AG10803 (cell line): ENCODE results near the gene GRIP1.

ENCODE experiments used
- DNase-seq: peaks from one replicate; pipeline ENCODE4 v3.0.0; 2010; ENCODE audit warnings: low read depth
- H3K4me3 ChIP-seq: 2 replicates; pipeline ENCODE4 v1.5.1; 2011; ENCODE audit warnings: mild to moderate bottlenecking, low read length, control low read depth
- TF ChIP-seq, protein P1 (sequence below): conservative IDR thresholded peaks from 2 replicates; pipeline ENCODE4 v1.5.1; 2011; ENCODE audit warnings: mild to moderate bottlenecking, low read length, control low read depth, inconsistent platforms

Gene GRIP1

DNA sequence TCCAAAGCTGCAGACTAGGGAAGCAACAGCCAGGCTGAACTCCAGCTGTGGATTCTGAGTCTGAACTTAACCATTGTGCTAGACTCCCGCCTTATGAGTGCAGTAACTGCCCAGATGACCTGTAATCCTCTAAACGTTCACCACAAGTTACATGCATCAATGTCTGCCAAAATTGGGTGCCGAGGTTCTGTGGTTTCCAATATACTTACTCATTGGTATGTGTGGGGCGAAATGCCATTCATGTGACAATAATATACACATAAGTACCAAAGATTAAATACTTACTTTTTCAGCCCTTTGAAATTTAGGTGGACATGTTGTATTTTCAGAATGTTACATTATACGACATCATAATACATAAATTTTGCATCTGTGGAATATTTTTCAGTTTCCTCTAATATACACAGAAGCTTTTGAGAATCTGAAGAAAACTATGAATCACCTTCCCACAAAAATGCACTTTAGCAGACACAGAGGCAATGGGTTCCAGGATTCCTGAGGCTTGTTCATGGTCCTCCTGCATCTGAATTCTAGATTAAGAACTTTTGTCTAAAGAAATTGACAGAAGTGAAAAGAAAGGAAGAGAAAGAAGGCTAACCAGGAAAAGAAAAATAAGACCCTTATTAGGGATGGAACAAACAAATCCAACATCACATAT lies 31.7 kb downstream of the GRIP1 start:
- no peak overlapping the region for H3K4me3 ChIP-seq
- peak; percentile 99 for DNase-seq
- TF ChIP-seq, protein P1, sequence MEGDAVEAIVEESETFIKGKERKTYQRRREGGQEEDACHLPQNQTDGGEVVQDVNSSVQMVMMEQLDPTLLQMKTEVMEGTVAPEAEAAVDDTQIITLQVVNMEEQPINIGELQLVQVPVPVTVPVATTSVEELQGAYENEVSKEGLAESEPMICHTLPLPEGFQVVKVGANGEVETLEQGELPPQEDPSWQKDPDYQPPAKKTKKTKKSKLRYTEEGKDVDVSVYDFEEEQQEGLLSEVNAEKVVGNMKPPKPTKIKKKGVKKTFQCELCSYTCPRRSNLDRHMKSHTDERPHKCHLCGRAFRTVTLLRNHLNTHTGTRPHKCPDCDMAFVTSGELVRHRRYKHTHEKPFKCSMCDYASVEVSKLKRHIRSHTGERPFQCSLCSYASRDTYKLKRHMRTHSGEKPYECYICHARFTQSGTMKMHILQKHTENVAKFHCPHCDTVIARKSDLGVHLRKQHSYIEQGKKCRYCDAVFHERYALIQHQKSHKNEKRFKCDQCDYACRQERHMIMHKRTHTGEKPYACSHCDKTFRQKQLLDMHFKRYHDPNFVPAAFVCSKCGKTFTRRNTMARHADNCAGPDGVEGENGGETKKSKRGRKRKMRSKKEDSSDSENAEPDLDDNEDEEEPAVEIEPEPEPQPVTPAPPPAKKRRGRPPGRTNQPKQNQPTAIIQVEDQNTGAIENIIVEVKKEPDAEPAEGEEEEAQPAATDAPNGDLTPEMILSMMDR: no peak

- H3K4me3 ChIP-seq: no peak overlapping the region
- DNase-seq: no peak
- TF ChIP-seq, protein P1: no peak
These were observed 34.7 kb downstream of the GRIP1 start for GRCh38 chr12:66644151-66644550.

DNA sequence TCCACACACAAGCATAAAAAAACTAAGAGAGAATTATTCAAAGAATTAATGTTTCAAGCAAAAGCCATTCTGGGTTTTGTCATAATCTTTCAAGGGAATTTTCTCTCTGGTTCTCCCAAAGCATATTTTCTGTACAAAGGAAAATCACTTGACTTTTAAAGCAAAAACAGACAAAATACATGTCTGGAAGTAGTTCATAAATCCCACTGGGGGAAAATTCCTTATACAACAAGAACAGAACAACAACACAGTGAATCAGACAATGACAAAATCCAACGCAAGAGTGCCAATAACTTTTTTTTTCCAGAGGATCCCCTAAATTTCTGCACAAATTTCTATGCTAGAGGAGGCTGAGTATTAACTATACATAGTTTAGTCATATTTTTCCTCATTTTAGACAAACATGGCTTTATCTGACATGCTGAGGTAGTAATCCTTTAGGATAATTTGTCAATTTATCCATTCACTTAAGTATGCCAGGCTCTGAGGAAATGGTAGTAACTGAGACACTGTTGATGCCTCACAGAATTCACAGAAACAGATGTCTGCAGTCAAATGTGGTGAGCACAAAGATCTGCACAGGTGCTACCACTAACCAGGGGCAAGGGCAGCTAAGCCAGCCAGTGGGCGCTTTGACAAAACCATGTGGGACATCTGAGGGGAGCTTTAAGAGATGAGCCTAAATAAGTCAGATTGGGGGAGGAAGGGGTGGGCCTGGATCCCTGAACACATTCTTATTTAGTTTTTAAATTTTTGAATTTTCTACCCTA lies 38.0 kb downstream of the GRIP1 start:
- TF ChIP-seq, protein P1: no peak
- H3K4me3 ChIP-seq: no peak overlapping the region
- DNase-seq: no peak

- TF ChIP-seq, protein P1: no peak
- no peak for DNase-seq
- H3K4me3 ChIP-seq: no peak overlapping the region
These were observed 40.2 kb downstream of the GRIP1 start for GRCh38 chr12:66638666-66639065.

DNA sequence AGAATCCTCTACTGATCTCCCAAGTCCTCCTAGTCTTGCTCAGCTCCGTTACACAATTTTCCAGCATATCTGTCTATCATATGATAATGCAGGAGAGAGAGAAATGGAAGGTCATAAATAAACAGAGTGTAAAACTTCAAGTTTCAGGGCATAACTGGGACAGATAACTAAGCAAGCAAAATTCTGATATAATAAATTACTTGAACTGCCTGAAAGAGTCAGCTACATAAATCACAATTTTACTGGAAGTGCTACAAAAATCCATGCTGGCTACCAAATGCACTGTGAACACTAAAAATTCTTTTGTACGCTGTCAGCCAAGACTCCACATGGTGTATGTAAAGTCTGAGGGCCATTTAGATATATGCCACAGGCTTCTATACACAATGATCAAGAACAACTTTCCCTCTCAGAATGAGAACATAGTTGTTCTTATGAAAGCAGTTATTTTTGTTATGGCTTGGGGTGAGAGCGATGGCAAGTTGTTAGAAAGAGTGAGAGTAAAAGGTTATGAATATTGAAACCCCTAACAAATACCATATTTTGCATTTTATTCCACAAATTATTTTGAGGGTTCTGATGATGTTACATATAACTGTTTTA lies 41.1 kb downstream of the GRIP1 start:
- DNase-seq: peak; percentile 34
- H3K4me3 ChIP-seq: no peak overlapping the region
- TF ChIP-seq, protein P1: no peak

DNA sequence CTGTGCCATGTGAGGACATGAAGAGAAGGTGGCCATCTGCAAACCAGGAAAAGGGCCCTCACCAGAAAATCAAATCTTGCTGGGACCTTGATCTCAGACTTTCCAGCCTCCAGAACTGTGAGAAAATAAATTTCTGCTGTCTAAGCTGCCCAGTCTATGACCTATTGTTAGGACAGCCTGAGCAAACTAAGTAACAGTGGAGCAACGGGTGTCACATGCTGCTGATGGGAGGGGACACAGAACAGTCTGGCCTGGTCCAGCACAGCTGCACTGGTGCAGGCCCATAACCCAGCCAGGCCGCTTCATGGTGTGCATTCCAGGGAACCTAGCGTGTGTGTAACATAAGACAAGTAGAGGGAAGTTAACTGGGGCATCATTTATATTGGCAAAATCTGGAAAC lies 42.1 kb downstream of the GRIP1 start:
- peak; percentile 20 for DNase-seq
- TF ChIP-seq, protein P1: no peak
- no peak overlapping the region for H3K4me3 ChIP-seq
